Hematopoietic multipotent progenitor cell treated with erythropoietin and hydrocortisone succinate and interleukin-3 and kit ligand, for 6 days (in vitro differentiated cells): ENCODE data around the gene HS1BP3.

Source experiments
- DNase-seq: peaks from one replicate; pipeline ENCODE4 v3.0.0-alpha.2; 2015

Gene HS1BP3

DNA sequence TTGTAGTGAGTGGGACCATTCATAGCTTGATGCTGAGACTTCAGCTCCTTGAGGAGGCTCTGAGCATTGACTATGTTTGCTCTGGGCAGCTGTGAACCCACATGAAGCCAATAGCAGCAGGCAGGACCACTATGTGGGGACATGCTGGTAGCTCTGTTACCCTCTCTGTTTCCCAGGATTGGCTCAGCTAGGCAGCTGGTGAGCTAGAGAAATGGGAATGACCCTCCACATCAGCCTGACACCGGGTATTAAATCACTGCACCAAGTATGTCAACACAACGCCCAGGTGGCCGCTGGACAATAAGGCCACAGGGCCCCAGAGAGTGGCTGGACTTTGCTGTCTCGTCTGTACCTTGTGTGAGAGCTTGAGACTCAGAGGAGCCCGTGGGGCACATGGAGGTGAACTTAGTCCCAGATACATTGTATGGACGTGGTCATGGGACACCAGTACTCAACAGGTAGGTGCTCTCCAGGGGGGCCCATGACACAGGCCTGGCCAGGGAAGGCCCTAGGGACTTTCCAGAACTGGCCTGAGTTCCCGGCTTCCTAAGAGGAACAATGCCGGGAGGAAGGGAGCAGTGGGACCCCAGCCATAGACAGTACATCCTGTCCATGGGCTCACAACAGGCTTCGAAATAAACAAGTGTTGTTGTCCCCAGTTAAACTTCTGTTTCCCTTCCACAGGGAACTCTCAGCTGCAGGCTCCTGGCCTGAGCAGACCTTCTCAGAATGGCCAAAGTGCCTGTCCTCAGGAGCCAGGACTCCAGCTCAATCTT lies 35.2 kb downstream of the HS1BP3 start:
- DNase-seq: no peak

- DNase-seq: no peak
These were observed 35.8 kb downstream of the HS1BP3 start for GRCh38 chr2:20615068-20615465.

DNA sequence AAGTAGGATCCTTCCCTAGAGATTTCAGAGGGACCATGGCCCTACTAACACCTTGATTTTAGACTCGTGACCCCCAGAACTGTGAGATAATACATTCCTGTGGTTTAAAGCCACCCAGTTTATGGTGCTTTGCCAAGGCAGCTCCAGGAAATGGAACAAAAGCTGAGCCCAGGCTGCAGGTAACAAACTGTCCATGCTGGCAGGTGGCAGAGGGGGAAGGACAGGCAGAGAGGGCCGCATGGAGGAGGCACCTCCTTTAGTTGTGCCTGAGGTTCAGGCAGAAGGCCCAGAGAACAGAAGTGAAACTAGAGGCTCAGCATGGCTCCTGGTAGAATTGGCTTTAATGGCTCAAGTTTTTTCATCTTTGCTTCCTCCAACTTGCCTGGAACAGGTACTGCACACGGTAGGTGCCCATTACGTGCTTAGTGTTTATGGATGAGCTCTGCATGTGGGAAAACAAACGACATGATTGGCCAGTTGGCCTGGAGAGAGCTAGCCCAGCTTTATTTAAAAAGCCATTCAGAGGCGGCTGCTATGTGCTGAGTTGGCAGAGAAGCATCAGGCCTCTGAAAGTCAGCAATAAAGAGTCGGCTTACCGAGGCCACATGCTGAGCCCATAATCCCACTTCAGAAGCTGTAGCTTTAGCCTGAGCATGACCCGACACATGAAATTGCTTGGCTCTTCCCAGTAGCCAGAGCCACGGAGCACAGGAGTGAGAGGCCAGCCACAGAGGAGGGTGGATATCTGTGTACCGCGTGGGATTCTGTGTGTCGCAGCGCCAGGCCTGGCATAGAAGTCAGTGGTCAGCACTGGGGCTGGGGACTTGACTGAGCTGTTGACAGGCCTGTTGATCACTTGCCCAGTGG lies 36.5 kb downstream of the HS1BP3 start:
- no peak for DNase-seq

GRCh38 chr2:20612925-20613916 lies 37.7 kb downstream of the HS1BP3 start:
- no peak for DNase-seq

- DNase-seq: no peak
These were observed 39.0 kb downstream of the HS1BP3 start for GRCh38 chr2:20611844-20612356.

DNA sequence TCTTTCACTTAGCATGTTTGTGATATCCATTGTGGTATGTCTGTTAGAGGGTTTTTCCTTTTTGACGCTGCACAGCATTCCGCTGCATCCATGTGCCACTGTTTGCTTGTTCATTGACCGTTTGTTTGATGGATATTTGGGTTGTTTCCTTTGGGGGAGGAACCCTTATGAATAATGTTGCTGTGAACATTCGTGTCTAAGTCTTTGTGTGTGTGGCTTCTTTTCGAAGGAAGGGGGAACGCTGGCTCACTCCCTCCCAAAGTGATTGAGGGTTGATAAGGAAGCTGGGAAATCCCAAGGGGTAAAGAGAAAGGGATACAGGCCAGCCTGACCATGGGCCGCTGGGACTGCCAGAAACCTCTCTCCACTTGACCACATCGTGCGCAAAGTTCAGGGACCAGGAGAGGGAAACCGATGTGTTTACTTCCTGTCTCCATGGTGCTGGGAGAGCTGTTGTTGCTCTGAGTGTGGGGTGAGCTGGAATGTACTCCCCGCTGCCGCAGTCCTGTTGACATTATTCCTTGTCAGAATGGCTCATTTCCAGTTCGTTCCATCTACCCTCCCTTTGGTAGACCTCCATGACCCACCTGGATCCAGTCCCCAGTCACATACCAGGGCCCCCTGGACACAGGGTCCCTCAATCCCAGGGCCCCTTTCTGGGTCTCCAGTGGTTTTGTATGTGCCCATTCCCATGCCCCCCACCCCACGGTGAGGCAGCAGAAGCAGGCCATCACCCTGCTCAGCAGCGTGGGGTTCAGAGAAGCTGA lies 39.6 kb downstream of the HS1BP3 start:
- DNase-seq: no peak

- no peak for DNase-seq
These were observed 40.9 kb downstream of the HS1BP3 start for GRCh38 chr2:20609995-20610357.

- no peak for DNase-seq
These were observed 41.4 kb downstream of the HS1BP3 start for GRCh38 chr2:20609349-20609994.

GRCh38 chr2:20608666-20609348 lies 42.1 kb downstream of the HS1BP3 start:
- DNase-seq: no peak

DNA sequence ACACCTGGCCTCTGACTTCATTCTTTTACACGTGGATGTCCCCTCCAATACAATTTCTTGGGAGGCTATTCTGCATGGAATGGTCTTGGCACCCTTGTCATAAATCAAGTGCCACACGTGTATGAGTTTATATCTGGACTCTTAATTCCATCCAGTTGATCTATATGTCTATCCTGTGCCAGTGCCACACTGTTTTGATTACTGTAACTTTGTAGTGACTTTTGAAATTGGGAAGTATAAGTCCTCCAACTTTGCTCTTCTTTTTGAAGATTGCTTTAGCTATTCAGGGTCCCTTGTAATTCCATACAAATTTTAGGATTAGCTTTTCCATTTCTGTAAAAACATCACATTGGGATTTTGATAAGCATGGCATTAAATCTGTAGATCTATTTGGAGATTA lies 43.5 kb downstream of the HS1BP3 start:
- DNase-seq: no peak

DNA sequence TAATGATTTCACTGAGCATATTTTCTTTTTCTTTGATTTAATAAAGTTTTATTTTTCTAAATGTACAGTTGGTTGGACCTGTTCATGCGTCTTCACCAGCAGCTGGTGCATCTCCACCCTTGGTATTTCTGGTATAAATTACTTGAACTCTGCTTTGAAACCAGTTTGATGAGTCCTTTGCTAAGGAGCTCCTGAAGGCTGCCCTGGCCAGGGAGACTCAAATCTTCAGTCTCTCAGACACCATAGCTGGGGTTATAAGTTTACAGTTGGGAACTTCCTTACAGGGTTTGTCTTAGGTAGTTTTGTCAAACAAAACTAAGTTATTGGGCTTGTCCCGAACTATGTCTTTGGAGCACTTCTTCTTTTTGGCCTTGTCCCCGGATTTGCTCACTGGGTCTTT lies 44.7 kb downstream of the HS1BP3 start:
- no peak for DNase-seq

DNA sequence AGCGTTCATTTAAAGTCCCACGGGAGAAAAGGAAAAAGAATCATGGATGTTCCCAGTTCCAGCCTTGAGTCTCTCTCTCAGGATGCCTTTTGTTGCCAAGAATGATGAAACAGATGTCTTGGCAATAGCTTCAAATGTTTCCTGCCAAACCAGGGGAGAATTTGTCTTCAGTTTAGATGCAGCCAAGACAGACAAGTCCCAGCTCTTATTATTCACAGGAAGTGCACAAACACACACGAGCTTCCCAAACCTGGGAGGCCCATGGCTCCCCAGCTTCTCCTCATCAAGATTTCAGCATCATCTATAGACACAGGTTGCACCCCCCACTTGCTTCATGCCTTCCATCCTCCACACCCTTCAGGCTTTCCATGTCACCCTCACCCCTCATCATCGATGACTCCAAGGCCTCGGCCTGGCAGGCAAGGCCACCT lies 45.9 kb downstream of the HS1BP3 start:
- no peak for DNase-seq

GRCh38 chr2:20604401-20604911 lies 46.4 kb downstream of the HS1BP3 start:
- DNase-seq: no peak

- no peak for DNase-seq
These were observed 47.1 kb downstream of the HS1BP3 start for GRCh38 chr2:20603791-20604190.

- DNase-seq: no peak
These were observed 48.1 kb downstream of the HS1BP3 start for GRCh38 chr2:20602803-20603202.

DNA sequence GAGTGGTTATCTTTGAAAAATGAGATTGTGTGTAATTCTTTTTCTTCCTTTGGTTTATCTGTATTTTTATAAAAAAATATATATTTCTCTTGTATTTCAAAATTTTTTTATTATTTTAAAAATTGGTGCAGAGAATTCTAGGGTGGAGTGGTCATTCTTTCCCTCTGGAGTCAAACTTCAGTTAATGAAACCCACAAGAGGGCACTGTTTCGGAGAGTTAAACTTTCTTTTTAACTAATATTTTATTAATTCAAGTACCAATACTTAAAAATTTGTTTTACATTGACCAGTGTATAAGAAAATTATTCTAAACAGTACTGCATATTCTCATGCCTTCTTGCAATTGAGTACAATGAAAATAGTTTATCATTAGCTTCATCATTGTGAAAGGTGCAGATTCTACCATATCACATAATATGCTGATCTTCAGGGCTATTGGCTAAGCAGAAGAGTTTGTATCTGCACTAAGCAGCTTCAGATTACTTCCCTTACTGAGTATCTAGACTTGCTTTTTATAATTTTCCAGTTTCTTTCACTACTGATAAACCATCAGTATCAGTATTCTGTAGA lies 50.1 kb downstream of the HS1BP3 start:
- DNase-seq: peak; percentile 44

GRCh38 chr2:20599861-20600461 lies 50.9 kb downstream of the HS1BP3 start:
- no peak for DNase-seq

GRCh38 chr2:20599001-20599600 lies 51.8 kb downstream of the HS1BP3 start:
- no peak for DNase-seq

DNA sequence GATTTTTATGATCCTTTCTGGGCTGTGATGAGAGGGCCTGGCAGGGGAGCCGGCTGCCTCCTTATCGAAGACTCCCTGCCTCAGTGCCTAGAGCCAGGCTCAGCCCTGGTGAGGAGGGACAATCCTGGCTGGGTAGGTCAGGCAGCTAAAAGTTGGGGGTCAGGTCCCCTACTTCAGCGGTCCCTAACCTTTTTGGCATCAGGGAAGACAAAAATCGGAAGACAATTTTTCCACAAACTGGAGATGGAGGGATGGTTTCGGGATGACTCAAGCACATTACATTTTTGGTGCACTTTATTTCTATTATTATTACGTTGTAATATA lies 53.1 kb downstream of the HS1BP3 start:
- no peak for DNase-seq
